ENCODE results near the gene OLFML3.
A peak's percentile ranks its signal among the peaks of the same experiment; 100 is the strongest.
"Not testable (repeated sequence)": the region's sequence is repeated elsewhere in the genome, so short reads cannot be mapped to it uniquely, and the experiment has no call there.

Gene OLFML3

GRCh38 chr1:114019724-114020123, 40.5 kb downstream of the OLFML3 start:
- H3K36me3 ChIP-seq (ENCODE audit: control insufficient read depth in 2 of 2, insufficient read depth in 1 of 2, low read length in 2 of 2); H3K4me3 ChIP-seq (ENCODE audit: low read depth, low read length); H3K9me3 ChIP-seq (ENCODE audit: control insufficient read depth, insufficient read depth, low read depth, low read length); H3K27ac ChIP-seq (ENCODE audit: extremely low read depth, low read depth, low read length); POLR2A ChIA-PET; H3K4me1 ChIP-seq (ENCODE audit: control insufficient read depth, insufficient read depth, low read length): not testable (repeated sequence)
- TF ChIP-seq ZNF585B (tag by site-specific recombination; IDR thresholded peaks at IDR 0.05), result peak; percentile 82
- CTCF ChIA-PET, result interaction anchor here (1.2 kb wide), 1 partner anchor 14 kb away, joined by 5 read pairs; no protein-coding TSS in a partner anchor

GRCh38 chr1:114021665-114022099, 42.4 kb downstream of the OLFML3 start:
- no peak overlapping the region for H3K27ac ChIP-seq (ENCODE audit: extremely low read depth, low read depth, low read length)
- ChIA-PET POLR2A (no interaction called here), CTCF (interaction anchor here (1.0 to 1.1 kb wide), 2 partner anchors 10 to 12 kb away, joined by 3 read pairs; no protein-coding TSS in a partner anchor)
- H3K36me3 ChIP-seq (ENCODE audit: control insufficient read depth in 2 of 2, insufficient read depth in 1 of 2, low read length in 2 of 2), result no peaks in the 10 kb centered on the region
- no peaks in the 10 kb centered on the region; the same call in 1 of the 2 replicates for H3K4me1 ChIP-seq (ENCODE audit: control insufficient read depth, insufficient read depth, low read length)
- H3K4me3 ChIP-seq (ENCODE audit: low read depth, low read length), result no peak overlapping the region
- H3K9me3 ChIP-seq (ENCODE audit: control insufficient read depth, insufficient read depth, low read depth, low read length), result no peaks in the 10 kb centered on the region
- peak; percentile 80 for TF ChIP-seq ZBTB17 (tag by site-specific recombination; IDR thresholded peaks at IDR 0.05)
- TF ChIP-seq TRIM28 (IDR thresholded peaks at IDR 0.05; ENCODE audit: borderline replicate concordance, low read length), result peak; percentile 51; the same call in 1 of the 2 replicates
- TF ChIP-seq ZNF501 (tag by site-specific recombination; IDR thresholded peaks at IDR 0.05), result no peak
- 0 out of 2 replicates have a peak, but pooled peaks have one; percentile 30 for TF ChIP-seq ZNF335 (tag by site-specific recombination; conservative IDR thresholded peaks at IDR 0.05)
- no peak for TF ChIP-seq SP7 (tag by site-specific recombination; IDR thresholded peaks at IDR 0.05)
- peak; percentile 23; the same call in 1 of the 2 replicates for TF ChIP-seq TCF7L2 (IDR thresholded peaks at IDR 0.05; ENCODE audit: borderline replicate concordance, low read depth, low read length)
- no peak for TF ChIP-seq REST (tag by site-specific recombination; IDR thresholded peaks at IDR 0.05)
- TF ChIP-seq ZNF707 (tag by site-specific recombination; IDR thresholded peaks at IDR 0.05), result no peak

GRCh38 chr1:114022877-114023276, 43.6 kb downstream of the OLFML3 start:
- Histone ChIP-seq H3K27ac (ENCODE audit: extremely low read depth, low read depth, low read length) (no peak overlapping the region), H3K4me1 (ENCODE audit: control insufficient read depth, insufficient read depth, low read length) (no peaks in the 10 kb centered on the region; the same call in 1 of the 2 replicates), H3K9me3 (ENCODE audit: control insufficient read depth, insufficient read depth, low read depth, low read length) (no peaks in the 10 kb centered on the region), H3K4me3 (ENCODE audit: low read depth, low read length) (no peak overlapping the region), H3K36me3 (ENCODE audit: control insufficient read depth in 2 of 2, insufficient read depth in 1 of 2, low read length in 2 of 2) (no peaks in the 10 kb centered on the region)
- POLR2A ChIA-PET, result no interaction called here
- TF ChIP-seq ZNF529 (tag by site-specific recombination; IDR thresholded peaks at IDR 0.05; ENCODE audit: insufficient replicate concordance), result no peak
- TF ChIP-seq ZNF324 (tag by site-specific recombination; IDR thresholded peaks at IDR 0.05), result no peak
- TF ChIP-seq ZNF202 (tag by site-specific recombination; IDR thresholded peaks at IDR 0.05; ENCODE audit: borderline replicate concordance), result no peak
- TF ChIP-seq ZNF138 (tag by site-specific recombination; IDR thresholded peaks at IDR 0.05; ENCODE audit: borderline replicate concordance), result no peak
- no peak for TF ChIP-seq ZNF585B (tag by site-specific recombination; IDR thresholded peaks at IDR 0.05)
- TF ChIP-seq ZNF37A (tag by site-specific recombination; IDR thresholded peaks at IDR 0.05), result no peak
- no peak for TF ChIP-seq ZNF146 (tag by site-specific recombination; IDR thresholded peaks at IDR 0.05)
- TF ChIP-seq PRDM4 (tag by site-specific recombination; IDR thresholded peaks at IDR 0.05), result no peak
- TF ChIP-seq ZNF677 (tag by site-specific recombination; IDR thresholded peaks at IDR 0.05), result no peak
- no peak for TF ChIP-seq PATZ1 (tag by site-specific recombination; IDR thresholded peaks at IDR 0.05)
- TF ChIP-seq ZBTB20 (tag by site-specific recombination; IDR thresholded peaks at IDR 0.05), result no peak
- no peak for TF ChIP-seq TRIM28 (IDR thresholded peaks at IDR 0.05; ENCODE audit: borderline replicate concordance, low read length)
- no peak for TF ChIP-seq ZFHX2 (tag by site-specific recombination; conservative IDR thresholded peaks at IDR 0.05)
- no peak for TF ChIP-seq SP7 (tag by site-specific recombination; IDR thresholded peaks at IDR 0.05)
- TF ChIP-seq ZNF155 (tag by site-specific recombination; IDR thresholded peaks at IDR 0.05), result no peak
- TF ChIP-seq ZNF654 (tag by site-specific recombination; IDR thresholded peaks at IDR 0.05; ENCODE audit: low read depth), result no peak
- CTCF ChIA-PET, result interaction anchor here (0.6 to 1.2 kb wide), 4 partner anchors 9 to 491 kb away, joined by 3 to 4 read pairs (median 3); no protein-coding TSS in a partner anchor

Measured in HEK293 (cell line).